Tibial nerve (tissue), 4 donors: ENCODE results near the gene ROCK2. TPM values are rescaled to one million over a fixed set of nuclear protein-coding genes. Genes with fewer than 3 reads are reported as not detected.

ENCODE experiments used
- DNase-seq, 2 donors: peaks; one replicate each; pipeline ENCODE4 v3.0.0-alpha.2; 2019; ENCODE audit warnings: low spot score in 2 of 2
- H3K27ac ChIP-seq, 4 donors: fragments of 200-600 bp; sonication (generic) in 3 of 4; one replicate each; pipeline ENCODE4 v1.5.1; 2017 to 2019; ENCODE audit warnings: mild to moderate bottlenecking in 1 of 4
- H3K27me3 ChIP-seq, 2 donors: fragments of 200-600 bp; sonication (generic) in 1 of 2; one replicate each; pipeline versions ENCODE4 v1.5.1 to v1.6.0; 2017 to 2019
- H3K36me3 ChIP-seq, 3 donors: fragments of 200-600 bp; sonication (generic); one replicate each; pipeline ENCODE4 v1.5.1; 2018 to 2019
- H3K4me1 ChIP-seq, 4 donors: fragments of 200-600 bp; sonication (generic) in 3 of 4; one replicate each; pipeline ENCODE4 v1.5.1; 2017 to 2019
- H3K4me3 ChIP-seq, 4 donors: fragments of 200-600 bp; sonication (generic) in 3 of 4; one replicate each; pipeline ENCODE4 v1.5.1; 2017 to 2019; ENCODE audit warnings: mild to moderate bottlenecking in 1 of 4, moderate library complexity in 1 of 4
- H3K9me3 ChIP-seq, 4 donors: fragments of 200-600 bp; sonication (generic) in 3 of 4; one replicate each; pipeline ENCODE4 v1.5.1; 2017 to 2019
- EP300 ChIP-seq, 2 donors: sonication (generic); formaldehyde crosslinking; IDR thresholded peaks; one replicate each; pipeline ENCODE4 v1.6.1; 2017; ENCODE audit warnings: antibody characterized with exemption in 2 of 2, mild to moderate bottlenecking in 1 of 2
- POLR2A ChIP-seq, 2 donors: fragments of 450-650 bp; IDR thresholded peaks; one replicate each; pipeline ENCODE4 v1.6.1; 2017; ENCODE audit warnings: antibody characterized with exemption in 2 of 2, mild to moderate bottlenecking in 2 of 2, moderate library complexity in 2 of 2
- WGBS, 2 donors: methylation state at CpG; one replicate each; pipeline ENCODE4 v1.1.5; 2018; 5-methylcytosine and 5-hydroxymethylcytosine counted together
- total RNA-seq, 4 donors: library from RNA; depleted of rRNA; stranded (reverse); fragments of >200 nt; gene quantifications; one replicate each; pipeline ENCODE4 v1.1.0, GENCODE V29; 2016
- TF ChIP-seq, protein P1 (sequence below), 5 experiments: fragments of 200-600 bp in 3 of 5; fragments of 450-650 bp in 2 of 5; sonication (generic) in 3 of 5; IDR thresholded peaks; one replicate each; pipeline ENCODE4 v1.5.1; 2016 to 2019; ENCODE audit warnings: antibody characterized with exemption in 5 of 5, mild to moderate bottlenecking in 3 of 5, moderate library complexity in 2 of 5

ROCK2 gene
- total RNA-seq, 4 donors from 2014 or later = 56.4 to 81.6 (median 60.7) TPM

DNA sequence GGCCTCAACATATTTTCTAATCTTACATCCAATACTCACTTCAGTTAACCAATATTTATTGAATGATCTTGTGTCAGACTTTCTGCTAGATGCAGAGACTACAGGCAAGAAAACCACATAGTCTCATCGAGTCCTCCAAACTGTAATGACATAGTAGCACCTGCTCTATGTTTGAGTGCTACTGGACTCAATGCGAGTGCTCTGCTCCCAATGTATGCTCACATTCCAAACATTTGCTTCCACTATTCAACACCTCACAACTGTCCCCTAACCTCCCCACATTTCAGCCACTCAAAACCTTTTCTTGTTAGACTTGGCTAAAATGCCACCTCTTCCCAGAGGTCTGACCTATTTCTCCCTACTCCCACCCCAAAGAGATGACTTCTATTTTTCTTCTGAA is 124.0 kb downstream of the ROCK2 start:
- no peaks in the 10 kb centered on the region for H3K27me3 ChIP-seq
- no peak for TF ChIP-seq EP300 (IDR thresholded peaks at IDR 0.05)
- TF ChIP-seq, protein P1, sequence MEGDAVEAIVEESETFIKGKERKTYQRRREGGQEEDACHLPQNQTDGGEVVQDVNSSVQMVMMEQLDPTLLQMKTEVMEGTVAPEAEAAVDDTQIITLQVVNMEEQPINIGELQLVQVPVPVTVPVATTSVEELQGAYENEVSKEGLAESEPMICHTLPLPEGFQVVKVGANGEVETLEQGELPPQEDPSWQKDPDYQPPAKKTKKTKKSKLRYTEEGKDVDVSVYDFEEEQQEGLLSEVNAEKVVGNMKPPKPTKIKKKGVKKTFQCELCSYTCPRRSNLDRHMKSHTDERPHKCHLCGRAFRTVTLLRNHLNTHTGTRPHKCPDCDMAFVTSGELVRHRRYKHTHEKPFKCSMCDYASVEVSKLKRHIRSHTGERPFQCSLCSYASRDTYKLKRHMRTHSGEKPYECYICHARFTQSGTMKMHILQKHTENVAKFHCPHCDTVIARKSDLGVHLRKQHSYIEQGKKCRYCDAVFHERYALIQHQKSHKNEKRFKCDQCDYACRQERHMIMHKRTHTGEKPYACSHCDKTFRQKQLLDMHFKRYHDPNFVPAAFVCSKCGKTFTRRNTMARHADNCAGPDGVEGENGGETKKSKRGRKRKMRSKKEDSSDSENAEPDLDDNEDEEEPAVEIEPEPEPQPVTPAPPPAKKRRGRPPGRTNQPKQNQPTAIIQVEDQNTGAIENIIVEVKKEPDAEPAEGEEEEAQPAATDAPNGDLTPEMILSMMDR (IDR thresholded peaks at IDR 0.05) = no peak
- 97 to 100% methylated on average over 2 of the region's 2 CpGs for WGBS, 2 donors
- no peak overlapping the region for H3K27ac ChIP-seq
- no peaks in the 10 kb centered on the region for H3K9me3 ChIP-seq
- peaks cover 0 to 55% (median 0%) of the 10 kb centered on the region in 3 donors for H3K36me3 ChIP-seq
- DNase-seq = no peak
- H3K4me1 ChIP-seq = no peaks in the 10 kb centered on the region
- H3K4me3 ChIP-seq = no peak overlapping the region

DNA sequence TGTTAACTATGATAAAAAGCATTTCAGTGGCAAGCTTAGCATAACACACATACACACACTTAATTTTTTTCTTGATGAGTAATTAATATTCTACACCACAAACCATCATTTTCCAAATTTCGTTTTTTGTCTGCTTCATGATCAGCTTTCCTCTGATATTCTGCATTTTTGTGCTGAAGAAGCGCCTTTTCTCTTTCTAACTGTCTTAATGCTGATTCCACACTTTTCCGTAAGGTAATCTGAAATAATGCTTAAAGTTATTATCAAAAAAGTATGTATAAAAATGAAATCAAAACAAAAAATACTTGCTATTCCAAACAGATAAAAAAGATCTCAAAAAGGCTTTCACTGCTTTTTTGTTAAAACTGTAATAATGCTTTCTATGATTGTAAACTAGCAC is 129.0 kb downstream of the ROCK2 start:
- peaks cover 0 to 80% (median 0%) of the 10 kb centered on the region in 3 donors for H3K36me3 ChIP-seq
- DNase-seq = no peak
- TF ChIP-seq, protein P1 (IDR thresholded peaks at IDR 0.05) = no peak
- TF ChIP-seq EP300 (IDR thresholded peaks at IDR 0.05) = no peak
- TF ChIP-seq POLR2A (IDR thresholded peaks at IDR 0.05) = no peak
- H3K4me1 ChIP-seq = no peaks in the 10 kb centered on the region
- no peak overlapping the region for H3K27ac ChIP-seq
- whole genome bisulfite sequencing, 2 donors = 95 to 97% methylated on average over 3 of the region's 3 CpGs
- no peaks in the 10 kb centered on the region for H3K9me3 ChIP-seq
- H3K4me3 ChIP-seq = no peak overlapping the region
- no peaks in the 10 kb centered on the region for H3K27me3 ChIP-seq

- Histone ChIP-seq H3K27me3 (no peaks in the 10 kb centered on the region), H3K36me3 (peaks cover 0 to 80% (median 0%) of the 10 kb centered on the region in 3 donors), H3K27ac (no peak overlapping the region), H3K4me3 (no peak overlapping the region), H3K9me3 (no peaks in the 10 kb centered on the region), H3K4me1 (no peaks in the 10 kb centered on the region)
- 85 to 89% methylated on average over 4 of the region's 4 CpGs for WGBS, 2 donors
- TF ChIP-seq POLR2A (IDR thresholded peaks at IDR 0.05) (no peak), EP300 (IDR thresholded peaks at IDR 0.05) (no peak)
- TF ChIP-seq, protein P1 (IDR thresholded peaks at IDR 0.05) = no peak
- no peak for DNase-seq
Observed at GRCh38 chr2:11214770-11215169, 129.7 kb downstream of the ROCK2 start.

GRCh38 chr2:11213975-11214374 is 130.5 kb downstream of the ROCK2 start:
- no peaks in the 10 kb centered on the region for H3K27me3 ChIP-seq
- H3K4me1 ChIP-seq = no peaks in the 10 kb centered on the region
- no peaks in the 10 kb centered on the region for H3K9me3 ChIP-seq
- H3K4me3 ChIP-seq = no peak overlapping the region
- WGBS, 2 donors = 79 to 90% methylated on average over 1 of the region's 1 CpG
- DNase-seq = no peak
- H3K36me3 ChIP-seq = peaks cover 0 to 73% (median 0%) of the 10 kb centered on the region in 3 donors
- TF ChIP-seq EP300 (IDR thresholded peaks at IDR 0.05) = no peak
- no peak for TF ChIP-seq POLR2A (IDR thresholded peaks at IDR 0.05)
- TF ChIP-seq, protein P1 (IDR thresholded peaks at IDR 0.05) = no peak
- no peak overlapping the region for H3K27ac ChIP-seq

DNA sequence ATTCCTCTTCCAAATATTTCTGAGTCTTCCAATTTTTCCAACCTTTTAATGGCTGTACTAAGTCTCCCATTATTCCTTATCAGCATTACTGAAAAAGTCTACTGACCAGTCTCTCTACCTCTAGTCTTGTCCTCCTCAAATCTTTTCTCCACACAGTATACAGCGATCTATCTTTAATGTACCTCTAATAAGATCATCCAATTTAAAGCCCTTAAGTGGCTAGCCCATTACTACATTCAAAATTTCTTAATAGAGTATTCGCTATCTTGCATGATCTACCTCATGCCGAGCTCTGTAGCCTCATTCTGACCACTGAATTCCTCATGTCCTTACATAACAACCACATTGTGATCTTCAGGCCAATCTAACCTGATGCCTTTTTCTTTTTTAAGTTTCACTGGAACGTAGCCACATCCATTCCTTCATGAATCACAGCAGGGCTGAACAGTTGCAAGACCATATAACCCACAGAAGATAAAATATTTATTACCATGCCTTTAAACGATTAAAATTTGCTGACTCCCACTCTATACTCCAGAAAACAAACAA is 131.3 kb downstream of the ROCK2 start:
- no peak for TF ChIP-seq POLR2A (IDR thresholded peaks at IDR 0.05)
- TF ChIP-seq, protein P1 (IDR thresholded peaks at IDR 0.05) = no peak
- no peak for TF ChIP-seq EP300 (IDR thresholded peaks at IDR 0.05)
- no peaks in the 10 kb centered on the region for H3K27me3 ChIP-seq
- WGBS, 2 donors = 77 to 78% methylated on average over 5 of the region's 5 CpGs
- no peaks in the 10 kb centered on the region for H3K9me3 ChIP-seq
- H3K36me3 ChIP-seq = peaks cover 0 to 72% (median 0%) of the 10 kb centered on the region in 3 donors
- DNase-seq = no peak
- H3K4me3 ChIP-seq = no peak overlapping the region
- no peak overlapping the region for H3K27ac ChIP-seq
- no peaks in the 10 kb centered on the region for H3K4me1 ChIP-seq
